Breast epithelium (tissue), 3 donors: ENCODE measurements around the gene TNFSF8.

Experiments
- POLR2A ChIP-seq: fragments of 450-650 bp; IDR thresholded peaks from one replicate; pipeline ENCODE4 v1.6.1; 2016; ENCODE audit warnings: antibody characterized with exemption, mild to moderate bottlenecking, moderate library complexity
- POLR2AphosphoS5 ChIP-seq, 3 donors: sonication (generic); formaldehyde crosslinking; IDR thresholded peaks; one replicate each; pipeline ENCODE4 v1.6.1; 2017; ENCODE audit warnings: antibody characterized with exemption in 3 of 3
- TF ChIP-seq, protein P1 (sequence below), 3 donors: fragments of 450-650 bp; IDR thresholded peaks; one replicate each; pipeline ENCODE4 v1.5.1; 2016 to 2017; ENCODE audit warnings: antibody characterized with exemption in 3 of 3, mild to moderate bottlenecking in 3 of 3, moderate library complexity in 3 of 3

DNA sequence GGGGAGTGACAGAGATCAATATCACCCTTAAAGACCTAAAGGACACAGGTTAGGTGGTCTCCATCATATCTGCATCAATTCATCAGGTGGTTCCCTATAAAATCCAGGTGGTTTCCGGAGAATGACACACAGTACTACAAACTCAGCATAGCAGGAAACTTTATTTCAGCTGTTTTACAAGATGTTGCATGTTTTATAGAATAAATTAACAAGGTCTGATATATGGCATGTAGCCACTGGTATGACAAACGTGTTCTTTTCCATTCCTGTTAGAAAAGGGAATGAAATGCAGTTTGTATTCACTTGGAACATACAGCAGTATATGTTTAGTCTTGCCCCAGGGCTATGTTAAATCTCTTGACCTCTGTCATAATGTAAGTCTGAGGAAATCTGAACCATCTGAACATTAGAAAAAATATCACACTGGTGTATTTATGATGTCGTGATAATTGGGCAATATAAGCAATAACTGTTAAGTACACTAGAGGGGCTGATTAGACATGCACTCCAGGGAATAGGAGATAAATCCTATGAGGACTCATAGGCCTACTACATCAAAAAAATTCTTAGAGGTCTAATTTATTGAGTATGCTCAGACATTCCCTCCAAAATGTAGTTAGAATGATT lies 42.2 kb upstream of the TNFSF8 start:
- TF ChIP-seq, protein P1, sequence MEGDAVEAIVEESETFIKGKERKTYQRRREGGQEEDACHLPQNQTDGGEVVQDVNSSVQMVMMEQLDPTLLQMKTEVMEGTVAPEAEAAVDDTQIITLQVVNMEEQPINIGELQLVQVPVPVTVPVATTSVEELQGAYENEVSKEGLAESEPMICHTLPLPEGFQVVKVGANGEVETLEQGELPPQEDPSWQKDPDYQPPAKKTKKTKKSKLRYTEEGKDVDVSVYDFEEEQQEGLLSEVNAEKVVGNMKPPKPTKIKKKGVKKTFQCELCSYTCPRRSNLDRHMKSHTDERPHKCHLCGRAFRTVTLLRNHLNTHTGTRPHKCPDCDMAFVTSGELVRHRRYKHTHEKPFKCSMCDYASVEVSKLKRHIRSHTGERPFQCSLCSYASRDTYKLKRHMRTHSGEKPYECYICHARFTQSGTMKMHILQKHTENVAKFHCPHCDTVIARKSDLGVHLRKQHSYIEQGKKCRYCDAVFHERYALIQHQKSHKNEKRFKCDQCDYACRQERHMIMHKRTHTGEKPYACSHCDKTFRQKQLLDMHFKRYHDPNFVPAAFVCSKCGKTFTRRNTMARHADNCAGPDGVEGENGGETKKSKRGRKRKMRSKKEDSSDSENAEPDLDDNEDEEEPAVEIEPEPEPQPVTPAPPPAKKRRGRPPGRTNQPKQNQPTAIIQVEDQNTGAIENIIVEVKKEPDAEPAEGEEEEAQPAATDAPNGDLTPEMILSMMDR (IDR thresholded peaks at IDR 0.05), result no peak
- no peak for TF ChIP-seq POLR2A
- no peak for TF ChIP-seq POLR2AphosphoS5 (IDR thresholded peaks at IDR 0.05)
